Thoracic aorta (tissue), 2 donors: ENCODE data around the gene PTPRJ. TPM values are rescaled to one million over a fixed set of nuclear protein-coding genes. Genes with fewer than 3 reads are reported as not detected.

ENCODE experiments used
- ATAC-seq: fragments of 150-250 bp; one replicate; pipeline ENCODE4 v1.8.0; 2017; ENCODE audit warnings: low read depth; ENCODE audit not compliant: insufficient number of reproducible peaks, low FRiP score
- DNase-seq: peaks from one replicate; pipeline ENCODE4 v3.0.0-alpha.2; 2020; ENCODE audit warnings: low spot score
- H3K27ac ChIP-seq, 2 donors: fragments of 200-600 bp; sonication (generic); 1 replicate in 1 of 2; 2 replicates in 1 of 2; pipeline ENCODE4 v1.5.1; 2016; ENCODE audit warnings: mild to moderate bottlenecking in 2 of 2, moderate library complexity in 2 of 2
- H3K27me3 ChIP-seq: fragments of 200-600 bp; sonication (generic); replicated peaks from 2 replicates; pipeline ENCODE4 v1.6.0; 2016; ENCODE audit warnings: mild to moderate bottlenecking; ENCODE audit not compliant: insufficient read depth
- H3K36me3 ChIP-seq: fragments of 200-600 bp; sonication (generic); one replicate; pipeline ENCODE4 v1.5.1; 2016
- H3K4me1 ChIP-seq, 2 donors: fragments of 200-600 bp; sonication (generic); 1 replicate in 1 of 2; 2 replicates in 1 of 2; pipeline versions ENCODE4 v1.5.1 to v1.6.0; 2016; ENCODE audit warnings: low read depth in 2 of 2, mild to moderate bottlenecking in 1 of 2; ENCODE audit not compliant: control insufficient read depth in 1 of 2
- H3K4me3 ChIP-seq: fragments of 200-600 bp; sonication (generic); 2 replicates; pipeline ENCODE4 v1.5.1; 2016; ENCODE audit warnings: mild to moderate bottlenecking
- H3K9me3 ChIP-seq: fragments of 200-600 bp; sonication (generic); 2 replicates; pipeline ENCODE4 v1.5.1; 2016
- total RNA-seq, 2 donors: library from RNA; depleted of rRNA; stranded (reverse); fragments of >200 nt; gene quantifications; one replicate each; pipeline versions ENCODE4 v1.1.0 to v1.2.3, GENCODE V29; 2016
- TF ChIP-seq, protein P1 (sequence below): fragments of 200-600 bp; sonication (generic); IDR thresholded peaks from one replicate; pipeline ENCODE4 v1.5.1; 2019; ENCODE audit warnings: antibody characterized with exemption

The PTPRJ gene
- total RNA-seq, 2 donors from 2014 or later = 20.4 to 20.9 TPM

DNA sequence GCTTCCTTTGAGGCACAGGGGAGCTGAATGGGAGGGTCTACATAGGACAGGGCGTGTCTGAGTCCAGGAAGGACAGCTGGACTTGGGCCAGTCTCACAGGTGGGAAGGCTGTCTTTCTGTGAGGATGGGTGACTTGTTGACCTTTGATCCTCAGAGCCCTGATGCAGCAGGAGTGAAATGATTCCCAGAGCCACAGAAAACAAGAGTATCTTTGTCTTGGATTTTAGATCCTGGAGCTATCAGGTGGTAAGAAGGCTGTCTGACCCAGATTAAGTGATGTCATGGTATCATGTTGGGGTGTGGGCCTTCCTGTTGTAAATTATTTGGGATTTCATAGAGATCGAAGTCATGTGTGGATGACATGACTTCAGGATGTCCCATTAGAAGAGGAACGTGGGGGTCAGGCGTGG is 15.0 kb downstream of the PTPRJ start:
- H3K36me3 ChIP-seq = no peaks in the 10 kb centered on the region
- H3K4me3 ChIP-seq = no peak overlapping the region
- TF ChIP-seq, protein P1, sequence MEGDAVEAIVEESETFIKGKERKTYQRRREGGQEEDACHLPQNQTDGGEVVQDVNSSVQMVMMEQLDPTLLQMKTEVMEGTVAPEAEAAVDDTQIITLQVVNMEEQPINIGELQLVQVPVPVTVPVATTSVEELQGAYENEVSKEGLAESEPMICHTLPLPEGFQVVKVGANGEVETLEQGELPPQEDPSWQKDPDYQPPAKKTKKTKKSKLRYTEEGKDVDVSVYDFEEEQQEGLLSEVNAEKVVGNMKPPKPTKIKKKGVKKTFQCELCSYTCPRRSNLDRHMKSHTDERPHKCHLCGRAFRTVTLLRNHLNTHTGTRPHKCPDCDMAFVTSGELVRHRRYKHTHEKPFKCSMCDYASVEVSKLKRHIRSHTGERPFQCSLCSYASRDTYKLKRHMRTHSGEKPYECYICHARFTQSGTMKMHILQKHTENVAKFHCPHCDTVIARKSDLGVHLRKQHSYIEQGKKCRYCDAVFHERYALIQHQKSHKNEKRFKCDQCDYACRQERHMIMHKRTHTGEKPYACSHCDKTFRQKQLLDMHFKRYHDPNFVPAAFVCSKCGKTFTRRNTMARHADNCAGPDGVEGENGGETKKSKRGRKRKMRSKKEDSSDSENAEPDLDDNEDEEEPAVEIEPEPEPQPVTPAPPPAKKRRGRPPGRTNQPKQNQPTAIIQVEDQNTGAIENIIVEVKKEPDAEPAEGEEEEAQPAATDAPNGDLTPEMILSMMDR = no peak
- H3K27me3 ChIP-seq = no peaks in the 10 kb centered on the region
- no peaks in the 10 kb centered on the region for H3K9me3 ChIP-seq
- no peak overlapping the region for H3K27ac ChIP-seq
- H3K4me1 ChIP-seq = peaks cover 11 to 19% of the 10 kb centered on the region in 2 donors
- ATAC-seq = no peak
- no peak for DNase-seq

DNA sequence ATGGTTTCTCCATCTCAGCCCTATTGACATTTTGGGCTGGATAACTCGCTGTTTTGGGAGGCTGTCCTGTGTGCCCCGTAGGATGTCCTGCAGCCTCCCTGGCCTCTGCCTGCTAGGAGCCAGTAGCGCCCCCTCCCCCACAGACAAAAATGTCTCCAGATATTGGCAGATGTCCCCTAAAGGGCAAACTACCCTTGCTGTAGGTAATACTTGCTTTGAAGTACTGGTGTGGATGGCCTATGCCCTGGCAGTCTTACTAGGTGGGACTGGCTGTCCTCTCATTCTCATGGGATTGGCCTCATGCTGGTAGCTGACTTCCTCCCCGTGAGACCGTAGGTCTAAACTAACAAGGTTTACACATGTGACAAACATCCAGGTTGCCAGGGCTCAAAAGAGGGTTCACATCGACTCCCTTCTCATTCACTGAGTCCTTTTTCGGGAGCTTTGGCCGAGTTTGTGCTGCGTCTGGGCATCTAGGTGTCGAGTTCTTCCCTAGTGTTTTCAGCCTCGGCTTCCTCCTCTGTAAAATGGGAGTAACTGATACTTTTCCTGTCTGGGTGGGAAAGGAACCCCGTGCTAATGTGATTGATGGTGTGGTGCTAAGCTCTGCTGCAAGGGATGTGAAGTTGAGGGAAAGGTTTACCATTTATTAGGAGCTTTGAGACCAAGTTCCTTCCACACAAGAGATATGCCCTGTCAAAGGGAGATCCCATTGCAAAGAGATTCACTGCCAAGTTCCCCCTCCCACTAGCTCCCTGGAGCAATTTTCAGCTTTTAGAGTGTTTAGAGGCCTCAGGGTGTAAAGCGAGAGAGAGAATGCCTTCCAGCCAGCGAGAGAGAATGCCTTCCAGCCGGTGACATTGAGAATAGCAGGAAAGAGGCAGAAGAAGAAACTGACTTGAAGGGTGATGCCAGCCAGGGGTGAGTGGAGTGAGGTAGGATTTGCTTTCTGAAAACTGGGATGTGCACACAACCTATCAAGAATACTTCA is 17.0 kb downstream of the PTPRJ start:
- H3K36me3 ChIP-seq = no peaks in the 10 kb centered on the region
- H3K4me3 ChIP-seq = no peak overlapping the region
- peaks cover 4 to 15% of the 10 kb centered on the region in 2 donors for H3K4me1 ChIP-seq
- TF ChIP-seq, protein P1 = no peak
- no peak for DNase-seq
- no peak overlapping the region for H3K27ac ChIP-seq
- no peaks in the 10 kb centered on the region for H3K9me3 ChIP-seq
- ATAC-seq = no peak
- H3K27me3 ChIP-seq = no peaks in the 10 kb centered on the region

DNA sequence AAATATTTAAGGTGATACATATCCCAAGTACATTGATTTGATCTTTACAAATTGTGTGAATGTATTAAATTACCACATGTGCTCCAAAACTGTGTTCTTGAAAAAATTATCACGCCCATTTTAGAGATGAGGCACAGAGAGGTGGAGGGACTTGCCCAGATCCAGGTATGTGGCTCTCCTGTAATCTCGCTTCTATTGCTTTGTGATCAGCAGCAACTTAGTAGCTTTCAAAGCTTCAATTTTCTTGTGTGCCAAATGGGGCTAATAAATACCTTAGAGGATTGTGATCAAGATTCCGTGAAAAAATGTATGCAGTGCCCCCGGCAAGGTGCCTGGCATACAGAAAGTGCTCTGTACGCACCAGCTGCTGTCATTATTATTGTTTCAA is 18.0 kb downstream of the PTPRJ start:
- H3K9me3 ChIP-seq = no peaks in the 10 kb centered on the region
- ATAC-seq = no peak
- H3K27me3 ChIP-seq = no peaks in the 10 kb centered on the region
- H3K4me3 ChIP-seq = no peak overlapping the region
- no peaks in the 10 kb centered on the region for H3K36me3 ChIP-seq
- H3K4me1 ChIP-seq = peaks cover 4 to 15% of the 10 kb centered on the region in 2 donors
- DNase-seq = no peak
- TF ChIP-seq, protein P1 = no peak
- no peak overlapping the region for H3K27ac ChIP-seq

DNA sequence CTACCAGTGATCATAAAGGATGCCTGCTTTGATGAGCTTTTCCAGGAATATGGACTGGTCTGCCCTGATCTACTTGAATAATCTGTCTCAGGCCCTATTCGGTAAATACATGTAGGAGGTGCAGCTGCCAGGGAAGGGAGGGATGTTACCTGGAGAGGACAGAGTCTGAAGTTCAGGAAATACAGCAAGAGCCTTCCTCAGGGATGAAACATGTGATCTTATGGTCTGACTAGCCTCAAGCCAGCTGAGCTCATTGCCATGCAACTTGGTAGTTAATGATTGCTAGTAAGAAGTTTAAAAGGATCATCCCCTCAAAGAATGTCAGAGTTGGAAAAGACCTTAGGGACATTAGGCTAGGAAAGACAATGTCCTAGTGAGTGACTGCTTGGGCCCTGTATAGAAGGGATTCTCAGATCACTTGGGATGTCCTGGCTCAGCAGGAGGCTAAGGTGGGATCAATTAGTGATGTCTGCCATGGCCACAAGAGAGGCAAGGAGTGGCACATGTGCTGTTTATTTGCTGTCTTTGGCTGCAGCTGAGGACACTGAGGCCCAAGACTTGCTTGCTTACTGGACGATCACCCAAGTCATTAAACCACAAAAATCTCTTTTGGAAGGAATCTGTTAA is 18.5 kb downstream of the PTPRJ start:
- no peak for ATAC-seq
- TF ChIP-seq, protein P1 = no peak

DNA sequence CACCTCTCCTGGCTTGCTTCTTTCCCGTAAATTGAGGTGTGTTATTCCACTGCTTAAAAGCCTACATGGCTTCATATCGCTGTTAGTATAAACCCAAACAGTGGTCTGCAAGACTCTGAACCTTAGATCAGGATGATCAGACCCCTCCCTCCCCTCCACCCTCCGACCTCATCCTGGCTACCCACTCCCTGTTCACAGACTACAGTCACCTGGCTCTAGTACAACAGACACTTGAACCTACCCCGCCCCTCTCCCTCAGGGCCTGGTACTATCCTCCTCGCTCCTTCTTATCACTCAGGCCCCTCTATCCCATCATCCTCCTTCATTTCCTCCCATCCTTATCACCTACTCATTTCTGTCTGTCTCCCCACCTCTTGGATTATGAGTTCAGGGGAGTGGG is 20.1 kb downstream of the PTPRJ start:
- TF ChIP-seq, protein P1 = no peak
- Histone ChIP-seq H3K9me3 (no peaks in the 10 kb centered on the region), H3K27me3 (no peaks in the 10 kb centered on the region), H3K36me3 (no peaks in the 10 kb centered on the region), H3K4me3 (no peak overlapping the region), H3K4me1 (peaks cover 8 to 34% of the 10 kb centered on the region in 2 donors), H3K27ac (no peak overlapping the region)
- DNase-seq (no peak), ATAC-seq (no peak)

More for the DNA sequence above, 18.5 kb downstream of the PTPRJ start:
- no peaks in the 10 kb centered on the region for H3K27me3 ChIP-seq
- no peak for DNase-seq
- no peak overlapping the region for H3K27ac ChIP-seq
- H3K36me3 ChIP-seq = no peaks in the 10 kb centered on the region
- H3K4me1 ChIP-seq = peaks cover 4 to 18% of the 10 kb centered on the region in 2 donors
- H3K4me3 ChIP-seq = no peak overlapping the region
- H3K9me3 ChIP-seq = no peaks in the 10 kb centered on the region
